Lung (tissue), 12 donors: ENCODE data around the gene ZSWIM4. TPM values are rescaled to one million over a fixed set of nuclear protein-coding genes. Genes with fewer than 3 reads are reported as not detected.

Experiments
- ATAC-seq: fragments of 200-7000 bp; cut with Tn5 transposase; one replicate; pipeline ENCODE4 v1.9.1; 2020; ENCODE audit warnings: moderate number of reproducible peaks; ENCODE audit not compliant: insufficient read depth, low FRiP score
- DNase-seq, 3 donors: peaks; one replicate each; pipeline ENCODE4 v3.0.0-alpha.2; 2013 to 2017
- H3K27ac ChIP-seq, 2 donors: one replicate each; pipeline ENCODE4 v1.5.1; 2013; ENCODE audit warnings: mild to moderate bottlenecking in 2 of 2, moderate library complexity in 2 of 2, control low read depth in 1 of 2, inconsistent platforms in 1 of 2, low read depth in 1 of 2, low read length in 1 of 2
- H3K27me3 ChIP-seq, 3 donors: one replicate each; pipeline ENCODE4 v1.5.1; 2013; ENCODE audit warnings: low read length in 2 of 3; ENCODE audit not compliant: control insufficient read depth in 3 of 3, insufficient read depth in 3 of 3
- H3K36me3 ChIP-seq, 4 donors: one replicate each; pipeline ENCODE4 v1.5.1; 2013; ENCODE audit warnings: low read length in 4 of 4, mild to moderate bottlenecking in 1 of 4, moderate library complexity in 1 of 4; ENCODE audit not compliant: control insufficient read depth in 4 of 4, insufficient read depth in 4 of 4
- H3K4me1 ChIP-seq, 5 donors: one replicate each; pipeline ENCODE4 v1.5.1; 2013; ENCODE audit warnings: low read length in 5 of 5, mild to moderate bottlenecking in 2 of 5, moderate library complexity in 1 of 5; ENCODE audit not compliant: control insufficient read depth in 5 of 5, insufficient read depth in 5 of 5
- H3K4me3 ChIP-seq: one replicate; pipeline ENCODE4 v1.5.1; 2013; ENCODE audit warnings: mild to moderate bottlenecking, control low read depth, moderate library complexity
- H3K9ac ChIP-seq, 2 donors: one replicate each; pipeline ENCODE4 v1.5.1; 2013; ENCODE audit warnings: low read length in 2 of 2, control low read depth in 1 of 2; ENCODE audit not compliant: insufficient read depth in 1 of 2
- H3K9me3 ChIP-seq, 4 donors: one replicate each; pipeline ENCODE4 v1.5.1; 2013; ENCODE audit warnings: low read length in 3 of 4, mild to moderate bottlenecking in 1 of 4, moderate library complexity in 1 of 4; ENCODE audit not compliant: control insufficient read depth in 4 of 4, insufficient read depth in 3 of 4
- WGBS, 2 donors: extraction: QIAGEN DNeasy Blood & Tissue Kit; methylation state at CpG; one replicate each; pipeline ENCODE4 v1.1.7; 2013; 5-methylcytosine and 5-hydroxymethylcytosine counted together
- polyA plus RNA-seq, 2 donors: library from polyadenylated mRNA; stranded (reverse); fragments of 200-250 nt; gene quantifications; one replicate each; pipeline ENCODE4 v1.2.1, GENCODE V29; 2013
- total RNA-seq, 2 donors: library from RNA; depleted of rRNA in 1 of 2; stranded (reverse); fragments of >200 nt in 1 of 2; gene quantifications; one replicate each; pipeline ENCODE4 v1.2.1, GENCODE V29; 2014 to 2021
- TF ChIP-seq, protein P1 (sequence below): IDR thresholded peaks from 2 replicates; pipeline ENCODE4 v1.5.1; 2012; ENCODE audit warnings: mild to moderate bottlenecking; ENCODE audit errors: control extremely low read depth, extremely low read depth
- donor health status: control.
- donor health status: control.
- donor health status: Bipolar disorder and iron deficiency.
- donor health status: healthy.
- donor health status: DM: yes; HTN: yes; CAD: no.

ZSWIM4 gene
- total and polyA plus RNA-seq, 4 donors, result 3.7 to 10.5 (median 8.8) TPM

DNA sequence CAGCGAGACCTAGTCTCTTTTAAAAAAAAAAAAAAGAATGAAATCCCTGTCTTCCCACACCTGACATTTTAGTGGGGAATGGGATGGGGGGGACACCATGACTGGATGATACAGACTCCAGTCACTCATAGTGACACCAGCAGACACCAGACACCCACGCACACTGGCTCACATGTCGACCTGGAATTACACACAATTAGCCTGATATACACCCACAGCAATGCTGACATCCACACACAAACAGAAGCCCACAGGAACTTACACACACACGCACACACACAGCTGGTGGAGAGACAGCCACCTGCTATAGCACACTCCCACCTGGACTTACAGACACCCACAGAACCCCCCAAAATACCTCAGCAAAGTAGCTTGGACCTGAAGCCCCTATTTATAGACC is 73.4 kb downstream of the ZSWIM4 start:
- Histone ChIP-seq H3K36me3 (no peaks in the 10 kb centered on the region), H3K9ac (no peak overlapping the region), H3K27ac (no peak overlapping the region), H3K4me1 (peaks cover 0 to 16% (median 6%) of the 10 kb centered on the region in 5 donors), H3K27me3 (peaks cover 0 to 11% (median 9%) of the 10 kb centered on the region in 3 donors), H3K9me3 (no peaks in the 10 kb centered on the region), H3K4me3 (no peak overlapping the region)
- DNase-seq (no peak), ATAC-seq (no peak)
- 87% methylated on average over 4 of the region's 4 CpGs for WGBS, 2 donors
- TF ChIP-seq, protein P1, sequence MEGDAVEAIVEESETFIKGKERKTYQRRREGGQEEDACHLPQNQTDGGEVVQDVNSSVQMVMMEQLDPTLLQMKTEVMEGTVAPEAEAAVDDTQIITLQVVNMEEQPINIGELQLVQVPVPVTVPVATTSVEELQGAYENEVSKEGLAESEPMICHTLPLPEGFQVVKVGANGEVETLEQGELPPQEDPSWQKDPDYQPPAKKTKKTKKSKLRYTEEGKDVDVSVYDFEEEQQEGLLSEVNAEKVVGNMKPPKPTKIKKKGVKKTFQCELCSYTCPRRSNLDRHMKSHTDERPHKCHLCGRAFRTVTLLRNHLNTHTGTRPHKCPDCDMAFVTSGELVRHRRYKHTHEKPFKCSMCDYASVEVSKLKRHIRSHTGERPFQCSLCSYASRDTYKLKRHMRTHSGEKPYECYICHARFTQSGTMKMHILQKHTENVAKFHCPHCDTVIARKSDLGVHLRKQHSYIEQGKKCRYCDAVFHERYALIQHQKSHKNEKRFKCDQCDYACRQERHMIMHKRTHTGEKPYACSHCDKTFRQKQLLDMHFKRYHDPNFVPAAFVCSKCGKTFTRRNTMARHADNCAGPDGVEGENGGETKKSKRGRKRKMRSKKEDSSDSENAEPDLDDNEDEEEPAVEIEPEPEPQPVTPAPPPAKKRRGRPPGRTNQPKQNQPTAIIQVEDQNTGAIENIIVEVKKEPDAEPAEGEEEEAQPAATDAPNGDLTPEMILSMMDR, result no peak

DNA sequence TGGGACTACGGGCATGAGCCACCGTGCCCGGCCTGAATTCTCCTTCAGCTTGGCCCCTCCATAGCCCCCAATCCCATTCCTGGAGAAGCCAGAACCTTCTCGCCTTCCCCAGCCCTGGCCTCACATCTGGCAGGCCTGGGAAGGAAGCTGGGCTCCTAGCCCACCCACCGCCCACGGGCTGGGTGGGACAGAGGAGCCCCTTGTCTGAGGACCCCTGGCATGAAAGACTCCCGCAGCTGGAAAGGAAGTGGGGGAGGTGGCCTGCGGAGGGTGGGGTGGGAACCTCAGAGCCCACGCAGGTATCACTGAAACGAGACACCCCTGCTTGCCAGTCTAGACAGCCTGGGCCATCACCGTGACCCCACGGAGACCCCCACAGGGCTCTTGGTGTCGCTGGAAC is 74.0 kb downstream of the ZSWIM4 start:
- no peak overlapping the region for H3K9ac ChIP-seq
- ATAC-seq (no peak), DNase-seq (no peak)
- peaks cover 0 to 11% (median 8%) of the 10 kb centered on the region in 3 donors for H3K27me3 ChIP-seq
- H3K4me3 ChIP-seq, result no peak overlapping the region
- WGBS, 2 donors, result 82 to 83% methylated on average over 12 to 13 of the region's 13 CpGs
- H3K9me3 ChIP-seq, result no peaks in the 10 kb centered on the region
- H3K36me3 ChIP-seq, result no peaks in the 10 kb centered on the region
- TF ChIP-seq, protein P1, result no peak
- H3K4me1 ChIP-seq, result peaks cover 0 to 13% (median 6%) of the 10 kb centered on the region in 5 donors
- no peak overlapping the region for H3K27ac ChIP-seq

DNA sequence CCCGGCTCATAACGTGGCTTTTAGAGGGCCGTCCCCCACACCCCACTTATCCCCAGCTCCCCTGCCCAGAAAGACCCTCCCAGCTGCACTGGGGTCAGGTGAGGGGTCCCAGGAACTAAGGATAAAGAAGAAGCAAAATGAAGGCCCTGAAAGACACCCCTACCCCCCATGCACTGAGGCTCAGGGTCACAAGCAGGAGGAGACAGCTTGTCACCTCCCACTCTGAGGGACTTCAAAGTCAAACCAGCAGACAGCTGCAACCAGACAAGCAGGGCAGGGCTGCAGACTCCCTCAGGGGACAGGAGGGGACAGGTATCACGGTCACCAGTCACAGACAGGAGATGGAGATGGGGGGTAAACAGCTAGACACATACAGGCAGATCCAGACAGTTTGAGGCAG is 75.6 kb downstream of the ZSWIM4 start:
- WGBS, 2 donors, result 92 to 99% methylated on average over 4 of the region's 4 CpGs

DNA sequence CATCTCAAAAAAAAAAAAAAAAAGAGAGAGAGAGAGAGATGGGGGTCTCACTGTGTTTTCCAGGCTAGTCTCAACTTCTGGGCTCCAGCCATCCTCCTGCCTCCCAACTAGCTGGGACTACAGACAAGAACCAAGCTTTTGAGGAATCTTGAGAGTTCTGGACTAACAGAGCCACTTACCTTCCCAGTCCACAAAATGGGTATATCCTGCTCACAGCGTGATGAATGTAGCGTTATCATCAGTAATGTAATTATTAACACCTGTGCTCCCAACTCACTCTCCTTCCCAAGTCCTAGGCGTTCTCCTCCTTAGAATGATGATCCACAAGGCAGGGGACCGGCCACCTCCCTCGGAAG is 77.1 kb downstream of the ZSWIM4 start:
- H3K9me3 ChIP-seq, result no peaks in the 10 kb centered on the region
- H3K36me3 ChIP-seq, result no peaks in the 10 kb centered on the region
- H3K27me3 ChIP-seq, result peaks cover 0 to 4% (median 0%) of the 10 kb centered on the region in 3 donors
- TF ChIP-seq, protein P1, result no peak
- WGBS, 2 donors, result 47 to 49% methylated on average over 5 of the region's 5 CpGs
- no peak overlapping the region for H3K4me3 ChIP-seq
- no peaks in the 10 kb centered on the region for H3K4me1 ChIP-seq
- H3K9ac ChIP-seq, result no peak overlapping the region
- no peak overlapping the region for H3K27ac ChIP-seq
- DNase-seq, result no peak
- ATAC-seq, result no peak

More for the DNA sequence above, 75.6 kb downstream of the ZSWIM4 start:
- no peaks in the 10 kb centered on the region for H3K9me3 ChIP-seq
- H3K4me3 ChIP-seq, result no peak overlapping the region
- H3K27ac ChIP-seq, result no peak overlapping the region
- DNase-seq (no peak), ATAC-seq (no peak)
- no peak overlapping the region for H3K9ac ChIP-seq
- peaks cover 0 to 7% (median 6%) of the 10 kb centered on the region in 5 donors for H3K4me1 ChIP-seq
- H3K36me3 ChIP-seq, result no peaks in the 10 kb centered on the region
- TF ChIP-seq, protein P1, result no peak
- H3K27me3 ChIP-seq, result peaks cover 0 to 11% (median 6%) of the 10 kb centered on the region in 3 donors
